Measurements from ENCODE around the gene CDKN1A.
"Not testable (repeated sequence)": the region's sequence is repeated elsewhere in the genome, so short reads cannot be mapped to it uniquely, and the experiment has no call there.

The CDKN1A gene

GRCh38 chr6:36722879-36723278 is 44.4 kb downstream of the CDKN1A start:
- DNase-seq: no peak

DNA sequence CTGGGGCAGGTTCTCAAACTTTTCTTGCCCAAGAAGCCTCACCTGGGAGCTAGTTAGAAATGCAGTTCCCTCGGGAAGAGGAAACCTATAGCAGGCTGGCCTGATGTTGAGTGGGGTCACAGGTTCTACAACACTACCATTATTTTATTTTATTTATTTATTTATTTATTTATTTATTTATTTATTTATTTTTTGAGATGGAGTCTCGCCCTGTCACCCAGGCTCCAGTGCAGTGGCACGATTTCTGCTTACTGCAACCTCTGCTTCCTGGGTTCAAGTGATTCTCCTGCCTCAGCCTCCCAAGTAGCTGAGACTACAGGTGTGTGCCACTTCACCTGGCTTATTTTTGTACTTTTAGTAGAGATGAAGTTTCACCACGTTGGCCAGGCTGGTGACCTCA is 45.5 kb downstream of the CDKN1A start:
- DNase-seq: not testable (repeated sequence)

- DNase-seq: no peak
Measured at GRCh38 chr6:36724514-36725390, 46.2 kb downstream of the CDKN1A start.

- no peak for DNase-seq
Measured at GRCh38 chr6:36725581-36725980, 47.1 kb downstream of the CDKN1A start.

GRCh38 chr6:36727505-36728021 is 49.0 kb downstream of the CDKN1A start:
- DNase-seq: no peak

GRCh38 chr6:36728289-36729160 is 50.0 kb downstream of the CDKN1A start:
- no peak for DNase-seq

DNA sequence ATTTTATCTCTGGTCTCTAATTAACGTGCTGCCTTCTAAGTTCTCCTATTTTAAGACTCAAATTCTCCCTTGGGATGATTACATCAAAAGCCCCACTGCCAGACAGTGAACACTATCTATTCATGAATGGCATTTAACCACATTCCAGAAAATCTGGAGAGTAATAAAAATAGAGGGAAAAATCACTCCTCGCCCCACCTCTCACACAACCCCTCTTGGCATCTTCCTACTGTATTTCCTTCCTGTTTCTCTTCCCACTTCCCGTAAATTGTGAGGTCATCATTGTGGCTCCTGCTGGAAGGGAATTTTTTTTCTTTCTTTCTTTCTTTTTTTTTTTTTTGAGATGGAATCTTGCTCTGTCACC is 50.6 kb downstream of the CDKN1A start:
- DNase-seq: no peak

DNA sequence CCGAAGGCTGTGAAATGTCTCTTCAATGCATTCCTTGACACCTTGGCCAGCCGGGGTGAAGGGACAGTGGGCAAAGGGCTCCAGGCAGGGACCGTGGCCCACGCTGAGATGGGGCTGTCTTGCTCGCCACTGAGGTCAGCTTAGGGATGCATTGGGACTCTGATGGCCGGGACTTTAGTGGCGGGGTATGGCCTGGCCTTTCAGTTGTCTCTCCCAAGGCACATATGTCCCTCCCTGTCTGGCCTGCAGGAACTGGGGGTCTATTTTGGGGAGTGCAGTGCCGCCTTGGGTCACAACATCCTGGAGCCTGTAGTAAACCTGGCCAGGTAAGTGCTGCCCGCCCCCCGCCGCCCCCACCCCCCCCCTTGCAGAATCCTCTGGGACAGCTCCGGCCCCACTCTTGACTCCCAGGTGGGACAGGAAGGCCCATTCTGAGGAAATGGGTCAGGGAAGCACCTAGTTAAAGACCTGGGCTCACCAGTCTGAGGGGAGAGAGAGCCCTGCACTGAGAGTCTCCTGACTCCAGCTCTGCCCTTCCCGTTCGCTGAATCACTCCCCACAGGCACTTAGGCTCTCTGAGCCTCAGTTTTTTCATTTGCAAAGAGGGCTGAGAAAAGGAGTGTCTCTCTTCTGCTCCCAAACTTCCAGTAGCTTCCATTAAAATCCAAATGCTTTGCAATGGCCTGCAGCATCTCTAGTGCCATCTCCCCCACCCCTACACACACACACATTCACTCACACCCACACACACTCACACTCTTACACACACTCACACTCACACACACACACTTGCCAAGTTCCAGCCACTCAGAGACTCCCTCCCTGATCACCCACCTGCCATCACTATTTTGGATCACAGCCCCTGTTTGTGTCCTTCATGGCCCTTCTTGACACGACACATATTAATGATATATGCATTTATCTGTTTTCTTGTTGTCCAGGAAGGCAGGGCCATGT is 52.2 kb downstream of the CDKN1A start:
- DNase-seq: no peak

DNA sequence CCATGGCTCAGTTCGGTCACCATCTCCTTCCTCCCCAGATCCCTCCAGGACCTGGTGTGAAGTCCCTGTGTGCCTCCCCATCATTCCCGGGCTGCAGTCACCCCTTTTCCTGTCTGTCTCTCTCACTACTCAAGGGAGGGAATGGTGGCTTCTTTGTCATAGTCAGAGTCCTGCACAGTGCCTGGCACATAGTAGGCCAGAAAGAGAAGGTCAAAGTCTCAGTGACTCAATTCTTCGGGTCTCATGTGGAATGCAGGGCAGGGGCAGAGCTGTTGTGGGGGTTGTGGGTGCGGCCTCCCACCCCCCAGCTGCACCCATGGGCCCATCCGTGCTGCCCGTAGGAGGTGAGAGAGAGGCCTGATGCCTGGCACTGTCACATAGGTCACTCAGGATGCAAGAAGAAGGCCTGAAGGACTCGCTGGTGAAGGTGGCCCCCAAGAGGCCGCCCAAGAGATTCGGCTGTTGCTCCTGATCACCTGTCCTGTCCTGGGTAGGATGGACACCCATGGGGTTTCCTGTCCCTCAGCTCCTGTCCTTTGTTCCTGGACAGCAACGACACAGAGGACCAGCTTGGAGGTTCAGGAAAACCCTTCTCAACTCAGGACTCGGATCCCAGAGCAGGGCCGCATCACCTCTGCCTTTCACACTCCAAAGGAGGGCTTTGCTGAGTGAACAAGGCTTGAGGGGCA is 53.3 kb downstream of the CDKN1A start:
- DNase-seq: no peak

DNA sequence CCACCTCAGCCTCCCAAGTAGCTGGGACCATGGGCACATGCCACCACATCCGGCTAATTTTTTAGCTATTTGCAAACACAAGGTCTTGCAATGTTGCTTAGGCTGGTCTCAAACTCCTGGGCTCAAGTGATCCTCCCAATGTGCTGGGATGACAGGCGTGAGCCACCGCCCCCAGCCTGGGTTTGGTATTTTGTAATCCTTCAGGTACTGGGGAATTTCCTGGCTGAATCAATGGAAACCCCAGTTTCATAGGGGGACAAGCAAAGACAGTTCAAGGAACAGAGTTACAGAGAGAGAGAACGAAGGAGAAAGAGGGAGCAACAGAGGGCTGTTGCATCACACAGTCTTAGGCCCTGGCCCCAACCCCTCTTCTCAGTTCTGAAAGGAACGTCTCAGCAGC is 54.8 kb downstream of the CDKN1A start:
- DNase-seq: no peak

DNA sequence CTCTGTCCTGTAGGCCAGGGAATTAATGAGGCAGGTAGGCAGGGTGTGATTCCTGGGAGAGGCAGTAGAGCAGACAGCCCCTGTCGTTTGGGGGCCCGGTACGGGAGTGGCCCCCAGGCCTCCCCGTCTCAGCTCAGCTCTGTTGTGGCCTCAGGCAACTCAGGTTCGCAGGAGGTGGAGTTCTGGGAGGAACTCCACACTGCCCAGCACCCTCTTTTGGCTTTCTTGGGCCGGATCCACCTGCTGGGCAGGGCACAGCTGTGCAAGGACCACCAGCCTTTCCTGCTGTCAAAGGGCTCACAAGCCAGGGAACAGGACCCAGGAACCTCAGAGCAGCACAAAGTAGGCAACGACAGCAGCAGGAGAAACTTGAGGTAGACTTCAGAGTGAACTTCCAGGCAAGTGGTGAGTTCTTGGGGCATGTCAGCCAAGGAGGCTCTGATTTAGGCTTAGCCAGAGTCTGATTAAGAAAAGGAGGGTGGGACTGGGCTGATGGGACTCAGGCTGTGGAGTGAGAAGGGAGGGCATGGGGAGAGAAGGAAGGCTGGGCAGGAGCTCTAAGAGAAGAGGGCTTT is 56.1 kb downstream of the CDKN1A start:
- DNase-seq: no peak

DNA sequence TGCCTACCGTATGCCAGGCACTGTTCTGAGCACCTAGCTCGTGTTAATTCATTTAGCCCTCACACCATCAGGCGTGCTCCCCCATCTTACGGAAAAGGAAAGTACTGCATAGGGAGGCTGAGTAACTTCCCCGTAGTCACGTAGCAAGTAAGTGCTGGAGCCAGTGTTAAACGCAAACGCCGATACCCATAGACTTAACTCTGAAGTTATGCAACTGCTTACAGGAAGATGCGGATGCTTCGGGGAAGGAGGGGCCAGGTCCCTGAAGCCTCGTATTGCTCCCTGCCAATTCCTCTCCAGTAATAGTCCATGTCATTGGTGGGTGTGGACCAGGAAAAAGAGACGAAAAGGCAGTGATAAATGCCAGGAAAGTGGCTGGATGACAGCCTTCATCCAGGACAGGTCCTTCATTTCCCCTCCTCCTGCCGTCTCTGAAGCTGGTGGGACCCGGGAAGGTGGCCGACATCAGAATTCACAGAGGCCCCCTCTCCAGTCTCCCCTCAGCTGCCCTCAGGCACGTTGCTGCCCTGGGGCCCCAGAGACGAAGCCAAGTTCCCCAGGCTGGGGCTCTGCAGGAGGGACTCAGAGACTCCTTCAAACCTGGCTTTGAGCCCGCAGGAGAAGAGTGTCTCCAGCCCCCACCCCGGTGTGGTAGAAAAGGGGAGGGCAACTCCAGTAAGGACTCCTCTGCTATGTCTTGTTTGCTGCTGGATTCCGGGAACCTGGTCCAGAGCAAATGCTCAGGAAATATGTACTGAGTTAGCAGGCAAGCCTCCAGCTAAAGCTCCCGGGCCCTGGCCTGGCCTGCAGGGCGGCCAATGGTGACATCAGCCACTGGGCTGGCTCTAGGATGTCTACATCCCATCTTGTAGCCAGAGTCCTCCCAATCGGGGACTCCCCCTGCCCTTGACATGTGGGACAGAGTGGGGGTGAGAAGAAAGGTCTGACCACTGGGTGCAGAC is 56.9 kb downstream of the CDKN1A start:
- DNase-seq: no peak

All from cortex of kidney (tissue), 1 donor.